Mesenchymal stem cell (in vitro differentiated cells and primary cell): ENCODE results near the gene MPRIP.

Experiments used
- DNase-seq: peaks from one replicate; pipeline ENCODE4 v3.0.0-alpha.2; 2013
- H2AFZ ChIP-seq: one replicate; pipeline ENCODE4 v1.6.1; 2013; ENCODE audit warnings: low read depth, mild to moderate bottlenecking, control low read depth, inconsistent platforms, low read length, moderate library complexity
- H2AK5ac ChIP-seq: 2 replicates; pipeline ENCODE4 v1.6.1; 2013; ENCODE audit warnings: low read length, moderate library complexity, mild to moderate bottlenecking, inconsistent platforms; ENCODE audit not compliant: severe bottlenecking
- H2BK120ac ChIP-seq: one replicate; pipeline ENCODE4 v1.6.1; 2013; ENCODE audit warnings: low read depth, mild to moderate bottlenecking, inconsistent platforms, low read length, moderate library complexity
- H2BK12ac ChIP-seq, 2 experiments: one replicate each; pipeline ENCODE4 v1.6.1; 2013; ENCODE audit warnings: inconsistent platforms in 2 of 2, low read length in 2 of 2, mild to moderate bottlenecking in 2 of 2, moderate library complexity in 2 of 2, control low read depth in 1 of 2
- H2BK15ac ChIP-seq: one replicate; pipeline ENCODE4 v1.6.1; 2013; ENCODE audit warnings: mild to moderate bottlenecking, low read depth, inconsistent platforms; ENCODE audit not compliant: poor library complexity, severe bottlenecking
- H2BK5ac ChIP-seq: 2 replicates; pipeline ENCODE4 v1.6.1; 2013; ENCODE audit warnings: low read depth, mild to moderate bottlenecking, low read length, control low read depth, inconsistent platforms; ENCODE audit not compliant: poor library complexity, severe bottlenecking
- H3K14ac ChIP-seq, 2 experiments: one replicate each; pipeline ENCODE4 v1.6.1; 2013; ENCODE audit warnings: inconsistent platforms in 2 of 2, low read length in 2 of 2, control low read depth in 1 of 2, mild to moderate bottlenecking in 1 of 2, moderate library complexity in 1 of 2
- H3K18ac ChIP-seq, 2 experiments: one replicate each; pipeline ENCODE4 v1.6.1; 2013; ENCODE audit warnings: inconsistent platforms in 2 of 2, low read length in 2 of 2, control low read depth in 1 of 2, low read depth in 1 of 2, mild to moderate bottlenecking in 1 of 2
- H3K23ac ChIP-seq, 2 experiments: one replicate each; pipeline ENCODE4 v1.6.1; 2013; ENCODE audit warnings: inconsistent platforms in 2 of 2, low read length in 2 of 2, mild to moderate bottlenecking in 2 of 2, moderate library complexity in 2 of 2, control low read depth in 1 of 2
- H3K27ac ChIP-seq: 2 replicates; pipeline ENCODE4 v1.5.1; 2013; ENCODE audit warnings: mild to moderate bottlenecking, moderate library complexity, low read length, control low read depth, inconsistent platforms; ENCODE audit not compliant: poor library complexity, severe bottlenecking
- H3K27me3 ChIP-seq, 2 experiments: 2 replicates each; pipeline versions ENCODE4 v1.6.1 to v1.7.0; 2013; ENCODE audit warnings: low read length in 2 of 2, mild to moderate bottlenecking in 2 of 2, moderate library complexity in 2 of 2, control low read depth in 1 of 2, inconsistent platforms in 1 of 2; ENCODE audit not compliant: control insufficient read depth in 1 of 2, insufficient read depth in 1 of 2
- H3K36me3 ChIP-seq, 2 experiments: 2 replicates each; pipeline versions ENCODE4 v1.6.1 to v1.7.0; 2013; ENCODE audit warnings: low read length in 2 of 2, control low read depth in 1 of 2, inconsistent platforms in 1 of 2, low read depth in 1 of 2, mild to moderate bottlenecking in 1 of 2; ENCODE audit not compliant: insufficient read depth in 2 of 2, control insufficient read depth in 1 of 2
- H3K4ac ChIP-seq, 2 experiments: one replicate each; pipeline ENCODE4 v1.6.1; 2013; ENCODE audit warnings: inconsistent platforms in 2 of 2, low read length in 2 of 2, mild to moderate bottlenecking in 2 of 2, moderate library complexity in 2 of 2, control low read depth in 1 of 2, low read depth in 1 of 2
- H3K4me1 ChIP-seq: 2 replicates; pipeline ENCODE4 v1.6.1; 2013; ENCODE audit warnings: low read depth, low read length, control low read depth; ENCODE audit not compliant: control insufficient read depth, insufficient read depth
- H3K4me2 ChIP-seq: 2 replicates; pipeline ENCODE4 v1.6.1; 2013; ENCODE audit warnings: low read length, mild to moderate bottlenecking, inconsistent platforms; ENCODE audit not compliant: poor library complexity, severe bottlenecking
- H3K4me3 ChIP-seq, 2 experiments: 2 replicates each; pipeline versions ENCODE4 v1.5.1 to v1.7.0; 2013; ENCODE audit warnings: low read length in 2 of 2, mild to moderate bottlenecking in 2 of 2, control low read depth in 1 of 2, low read depth in 1 of 2; ENCODE audit not compliant: insufficient read depth in 1 of 2
- H3K79me1 ChIP-seq: replicated peaks from 2 replicates; pipeline ENCODE4 v1.6.1; 2013; ENCODE audit warnings: mild to moderate bottlenecking, control low read depth, low read length, inconsistent platforms; ENCODE audit not compliant: poor library complexity, severe bottlenecking
- H3K9ac ChIP-seq: 2 replicates; pipeline ENCODE4 v1.7.0; 2013; ENCODE audit warnings: mild to moderate bottlenecking, low read length, moderate library complexity
- H3K9me3 ChIP-seq: 2 replicates; pipeline ENCODE4 v1.7.0; 2013; ENCODE audit warnings: mild to moderate bottlenecking, low read length; ENCODE audit not compliant: control insufficient read depth
- H4K8ac ChIP-seq: one replicate; pipeline ENCODE4 v1.6.1; 2013; ENCODE audit warnings: inconsistent platforms, mild to moderate bottlenecking, low read length, moderate library complexity
- H4K91ac ChIP-seq: one replicate; pipeline ENCODE4 v1.6.1; 2013; ENCODE audit warnings: mild to moderate bottlenecking, low read length, inconsistent platforms
- WGBS: methylation state at CpG from one replicate; pipeline ENCODE4 v1.1.7; 2013; ENCODE audit warnings: mixed read lengths; 5-methylcytosine and 5-hydroxymethylcytosine counted together

Gene MPRIP

GRCh38 chr17:17217995-17218394 is 175.7 kb downstream of the MPRIP start:
- Histone ChIP-seq H4K8ac (no peak overlapping the region), H3K4ac (no peak overlapping the region), H3K4me2 (no peak overlapping the region), H3K14ac (no peak overlapping the region), H2AFZ (no peak overlapping the region), H3K9me3 (no peaks in the 10 kb centered on the region), H2BK12ac (no peak overlapping the region), H3K4me1 (peaks cover 2% of the 10 kb centered on the region), H3K4me3 (no peak overlapping the region), H3K27me3 (no peaks in the 10 kb centered on the region), H3K27ac (no peak overlapping the region), H2BK5ac (no peak overlapping the region), H3K18ac (no peak overlapping the region), H3K36me3 (peaks cover 88 to 94% of the 10 kb centered on the region in 2 experiments), H3K9ac (no peak overlapping the region), H3K79me1 (peaks cover 55% of the 10 kb centered on the region), H4K91ac (no peak overlapping the region), H2BK120ac (no peak overlapping the region), H2BK15ac (no peak overlapping the region), H3K23ac (no peak overlapping the region), H2AK5ac (no peak overlapping the region)
- no peak for DNase-seq
- WGBS = 95% methylated on average over 3 of the region's 3 CpGs

DNA sequence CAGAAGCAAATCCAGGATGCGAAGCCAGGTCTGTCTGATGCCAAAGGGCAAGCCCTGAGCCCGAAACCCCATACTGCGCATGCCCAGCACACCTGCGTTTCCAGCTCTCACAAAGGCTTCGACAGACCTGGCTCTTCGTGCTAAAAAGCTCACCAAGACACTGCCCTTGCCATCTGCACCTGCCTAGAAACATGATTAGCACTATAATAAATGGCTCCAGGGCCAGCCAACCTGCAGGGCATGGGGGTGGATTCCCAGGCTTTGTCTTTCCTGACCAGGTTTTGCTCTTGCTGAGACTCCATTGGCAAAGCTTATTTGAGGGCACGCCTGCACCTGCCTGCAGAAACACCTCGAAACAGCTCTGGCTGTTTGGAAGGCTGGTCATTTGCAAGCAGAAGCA is 178.3 kb downstream of the MPRIP start:
- Histone ChIP-seq H3K23ac (no peak overlapping the region), H3K27ac (no peak overlapping the region), H3K79me1 (peaks cover 55% of the 10 kb centered on the region), H3K14ac (no peak overlapping the region), H3K9ac (no peak overlapping the region), H2BK120ac (no peak overlapping the region), H3K4me1 (peaks cover 2% of the 10 kb centered on the region), H4K8ac (no peak overlapping the region), H3K18ac (no peak overlapping the region), H2BK5ac (no peak overlapping the region), H3K36me3 (peaks cover 94 to 96% of the 10 kb centered on the region in 2 experiments), H2BK15ac (no peak overlapping the region), H2BK12ac (no peak overlapping the region), H3K9me3 (no peaks in the 10 kb centered on the region), H3K4me3 (no peak overlapping the region), H4K91ac (no peak overlapping the region), H2AFZ (no peak overlapping the region), H3K4ac (no peak overlapping the region), H3K4me2 (no peak overlapping the region), H2AK5ac (no peak overlapping the region), H3K27me3 (no peaks in the 10 kb centered on the region)
- no peak for DNase-seq
- WGBS = 92% methylated on average over 8 of the region's 8 CpGs

- Histone ChIP-seq H2AK5ac (no peak overlapping the region), H2BK120ac (no peak overlapping the region), H2AFZ (no peak overlapping the region), H3K79me1 (peaks cover 57% of the 10 kb centered on the region), H3K9me3 (no peaks in the 10 kb centered on the region), H3K18ac (no peak overlapping the region), H3K4ac (no peak overlapping the region), H4K91ac (no peak overlapping the region), H3K4me3 (no peak overlapping the region), H3K23ac (no peak overlapping the region), H2BK5ac (no peak overlapping the region), H3K9ac (no peak overlapping the region), H3K4me2 (no peak overlapping the region), H3K4me1 (peaks cover 2% of the 10 kb centered on the region), H4K8ac (no peak overlapping the region), H3K27me3 (no peaks in the 10 kb centered on the region), H2BK15ac (no peak overlapping the region), H3K36me3 (peaks cover 92 to 96% of the 10 kb centered on the region in 2 experiments), H3K14ac (no peak overlapping the region), H2BK12ac (no peak overlapping the region), H3K27ac (no peak overlapping the region)
- no peak for DNase-seq
- WGBS = 98% methylated on average over 20 of the region's 22 CpGs
These were observed 179.1 kb downstream of the MPRIP start for GRCh38 chr17:17221329-17221728.

DNA sequence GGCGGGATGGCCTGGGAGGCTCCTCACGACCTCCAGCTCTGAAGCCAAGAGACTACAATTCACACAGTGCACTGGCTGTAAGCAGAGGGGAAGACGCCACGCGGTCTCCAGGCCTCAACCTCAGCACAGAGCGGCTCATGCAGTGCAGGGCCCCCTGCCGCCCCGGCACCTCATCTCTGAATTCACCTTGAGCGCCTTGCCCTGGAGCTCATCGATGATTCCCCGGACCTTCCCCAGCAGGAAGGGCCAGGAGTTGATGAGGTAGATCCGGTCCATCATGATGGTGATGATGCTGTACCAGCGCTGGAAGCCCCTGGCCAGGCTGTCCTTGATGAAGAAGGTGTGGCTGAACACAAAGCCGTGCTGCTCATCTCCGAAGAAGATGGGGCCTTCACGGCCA is 181.5 kb downstream of the MPRIP start:
- Histone ChIP-seq H2BK5ac (no peak overlapping the region), H2BK12ac (no peak overlapping the region), H3K4me1 (peaks cover 4% of the 10 kb centered on the region), H3K14ac (no peak overlapping the region), H2BK120ac (no peak overlapping the region), H3K79me1 (peaks cover 57% of the 10 kb centered on the region), H3K9ac (no peak overlapping the region), H3K27ac (no peak overlapping the region), H3K23ac (no peak overlapping the region), H3K27me3 (no peaks in the 10 kb centered on the region), H2AK5ac (no peak overlapping the region), H2BK15ac (no peak overlapping the region), H4K91ac (no peak overlapping the region), H3K18ac (no peak overlapping the region), H3K4me3 (no peak overlapping the region), H3K4me2 (no peak overlapping the region), H2AFZ (no peak overlapping the region), H4K8ac (no peak overlapping the region), H3K36me3 (peaks cover 94 to 96% of the 10 kb centered on the region in 2 experiments), H3K4ac (no peak overlapping the region), H3K9me3 (no peaks in the 10 kb centered on the region)
- DNase-seq = no peak
- WGBS = 97% methylated on average over 16 of the region's 16 CpGs
